ENCODE measurements around the gene TACSTD2. TPM values are rescaled to one million over a fixed set of nuclear protein-coding genes. Genes with fewer than 3 reads are reported as not detected.
"Not testable (repeated sequence)": the region's sequence is repeated elsewhere in the genome, so short reads cannot be mapped to it uniquely, and the experiment has no call there.

Gene TACSTD2
- total and polyA plus RNA-seq, 4 experiments from 2014 or later: not detected

- Mint-ChIP-seq H3K27ac (peak within 1 kb of the TSS; percentile 95 to 99 (median 99)), H3K27me3 (peaks cover 0 to 2% of the 10 kb centered on the region in 2 donors), H3K4me1 (peaks cover 19 to 35% (median 23%) of the 10 kb centered on the region in 4 donors), H3K36me3 (peaks cover 0 to 7% of the 10 kb centered on the region in 2 donors), H3K4me3 (peak within 1 kb of the TSS; percentile 93 to 99 (median 96)), H3K9me3 (no peaks in the 10 kb centered on the region)
- Histone ChIP-seq H3K4me3 (ENCODE audit: low read length in 2 of 2) (peak within 1 kb of the TSS; percentile 78 to 88), H3K9me3 (ENCODE audit: control insufficient read depth in 1 of 2, low read length in 2 of 2) (no peaks in the 10 kb centered on the region), H3K4me1 (ENCODE audit: insufficient read depth, low read length) (peaks cover 17% of the 10 kb centered on the region), H3K36me3 (ENCODE audit: insufficient read depth, low read length) (no peaks in the 10 kb centered on the region), H3K27ac (ENCODE audit: low read depth, low read length) (peak within 1 kb of the TSS; percentile 94), H3K27me3 (ENCODE audit: insufficient read depth, low read length) (no peaks in the 10 kb centered on the region)
- ChIA-PET POLR2A (ENCODE audit: partially characterized antibody) (interaction anchor here (0.5 to 1.7 kb wide), 11 partner anchors 11 to 1714 kb away, joined by 3 to 24 read pairs (median 3); partner anchors contain the start of gene JUN), CTCF (ENCODE audit: partially characterized antibody) (interaction anchor here (1.3 to 6.1 kb wide), 8 partner anchors 8 to 1715 kb away, joined by 3 to 121 read pairs (median 6); no protein-coding TSS in a partner anchor)
- intact Hi-C loops (cut with micrococcal nuclease): loop anchor here (1.0 to 5.0 kb wide), 7 partner anchors 30 to 1268 kb away; partner anchors contain the start of genes FGGY, HOOK1, JUN and MYSM1
- peak; percentile 96 to 98 (median 97) for DNase-seq
Observed at GRCh38 chr1:58546520-58547308, 30.3 kb downstream of the TACSTD2 start, which contains the start of gene OMA1. OMA1 (minus strand) TSS chr1:58546726; CDS start chr1:58539294, 7,432 bp downstream.

DNA sequence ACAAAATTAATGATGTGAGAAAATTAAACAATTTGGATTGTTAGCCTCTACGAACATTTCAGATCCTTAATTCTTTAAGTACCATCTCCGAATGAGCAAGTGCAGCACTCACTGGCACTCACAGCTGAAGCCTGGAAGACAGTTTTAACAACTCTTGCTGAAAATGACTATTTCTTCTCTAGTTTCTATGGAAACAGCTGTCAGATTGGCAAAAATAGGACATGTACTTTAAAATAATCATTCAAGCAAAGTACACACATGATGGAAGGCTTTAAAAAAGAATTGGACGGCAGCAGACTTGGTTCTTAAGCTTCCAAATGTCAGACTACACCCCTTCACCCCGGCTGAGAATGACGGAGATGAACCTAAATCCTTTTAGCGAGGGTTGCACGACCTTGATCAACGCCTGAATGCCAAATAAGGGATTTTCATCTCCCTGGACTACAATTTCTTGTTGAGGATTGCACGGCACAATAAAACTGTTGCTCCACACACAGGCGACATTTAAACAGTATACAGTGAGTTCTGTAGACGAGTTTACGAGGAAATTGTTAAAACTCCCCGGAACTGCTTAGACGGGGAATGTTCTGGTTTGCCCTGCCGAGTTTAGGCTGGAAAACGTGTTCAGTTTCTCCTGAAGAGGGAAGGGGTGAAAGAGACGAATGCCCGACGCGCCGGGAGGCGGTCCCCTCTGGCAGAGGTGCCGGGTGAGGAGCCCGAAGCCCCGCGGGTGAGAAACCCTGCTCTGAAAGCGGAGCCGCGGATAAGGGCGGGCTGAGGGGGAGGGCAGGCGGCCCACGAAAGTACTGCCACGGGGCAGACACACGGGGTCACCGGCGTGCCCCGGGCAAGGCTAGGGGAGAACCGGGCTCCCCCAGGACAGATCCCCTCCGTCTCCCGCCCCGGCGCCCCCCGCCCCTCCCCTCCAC, 31.2 kb downstream of the TACSTD2 start:
- ChIA-PET CTCF (ENCODE audit: partially characterized antibody) (interaction anchor here (1.3 to 6.1 kb wide), 8 partner anchors 8 to 1714 kb away, joined by 3 to 121 read pairs (median 6); no protein-coding TSS in a partner anchor), POLR2A (ENCODE audit: partially characterized antibody) (interaction anchor here (1.0 to 1.7 kb wide), 7 partner anchors 10 to 1268 kb away, joined by 3 to 24 read pairs (median 4); partner anchors contain the start of gene JUN)
- Mint-ChIP-seq H3K27ac (peak overlapping the region; percentile 95 to 99 (median 99)), H3K4me1 (peaks cover 19 to 35% (median 23%) of the 10 kb centered on the region in 4 donors), H3K4me3 (peak overlapping the region; percentile 93 to 96 (median 95)), H3K9me3 (no peaks in the 10 kb centered on the region), H3K27me3 (no peaks in the 10 kb centered on the region), H3K36me3 (peaks cover 0 to 7% of the 10 kb centered on the region in 2 donors)
- intact Hi-C loops (cut with micrococcal nuclease): loop anchor here (1.0 to 5.0 kb wide), 7 partner anchors 30 to 1268 kb away; partner anchors contain the start of genes FGGY, HOOK1, JUN and MYSM1
- Histone ChIP-seq H3K27ac (ENCODE audit: low read depth, low read length) (peak overlapping the region; percentile 94), H3K4me3 (ENCODE audit: low read length in 2 of 2) (peak overlapping the region; percentile 78 to 88), H3K4me1 (ENCODE audit: insufficient read depth, low read length) (peaks cover 17% of the 10 kb centered on the region), H3K9me3 (ENCODE audit: control insufficient read depth in 1 of 2, low read length in 2 of 2) (no peaks in the 10 kb centered on the region), H3K36me3 (ENCODE audit: insufficient read depth, low read length) (no peaks in the 10 kb centered on the region), H3K27me3 (ENCODE audit: insufficient read depth, low read length) (no peaks in the 10 kb centered on the region)
- peak; percentile 81 to 90 (median 83) for DNase-seq

- Histone ChIP-seq H3K4me3 (ENCODE audit: low read length in 2 of 2) (no peak overlapping the region), H3K36me3 (ENCODE audit: insufficient read depth, low read length) (no peaks in the 10 kb centered on the region), H3K9me3 (ENCODE audit: control insufficient read depth in 1 of 2, low read length in 2 of 2) (no peaks in the 10 kb centered on the region), H3K4me1 (ENCODE audit: insufficient read depth, low read length) (peaks cover 17% of the 10 kb centered on the region), H3K27ac (ENCODE audit: low read depth, low read length) (no peak overlapping the region), H3K27me3 (ENCODE audit: insufficient read depth, low read length) (no peaks in the 10 kb centered on the region)
- Mint-ChIP-seq H3K4me3 (no peak overlapping the region), H3K9me3 (no peaks in the 10 kb centered on the region), H3K27me3 (no peaks in the 10 kb centered on the region), H3K27ac (peak overlapping the region in 1 of 7 donors; percentile 43), H3K4me1 (peaks cover 19 to 35% (median 26%) of the 10 kb centered on the region in 4 donors), H3K36me3 (peaks cover 0 to 9% of the 10 kb centered on the region in 2 donors)
- POLR2A ChIA-PET (ENCODE audit: partially characterized antibody): no interaction called here
- DNase-seq: no peak
- intact Hi-C loops (cut with micrococcal nuclease): no loop called here
- CTCF ChIA-PET (ENCODE audit: partially characterized antibody): interaction anchor here (1.6 to 5.8 kb wide), 2 partner anchors 26 to 109 kb away, joined by 4 to 33 read pairs; no protein-coding TSS in a partner anchor
Observed at GRCh38 chr1:58543260-58543659, 33.8 kb downstream of the TACSTD2 start.

DNA sequence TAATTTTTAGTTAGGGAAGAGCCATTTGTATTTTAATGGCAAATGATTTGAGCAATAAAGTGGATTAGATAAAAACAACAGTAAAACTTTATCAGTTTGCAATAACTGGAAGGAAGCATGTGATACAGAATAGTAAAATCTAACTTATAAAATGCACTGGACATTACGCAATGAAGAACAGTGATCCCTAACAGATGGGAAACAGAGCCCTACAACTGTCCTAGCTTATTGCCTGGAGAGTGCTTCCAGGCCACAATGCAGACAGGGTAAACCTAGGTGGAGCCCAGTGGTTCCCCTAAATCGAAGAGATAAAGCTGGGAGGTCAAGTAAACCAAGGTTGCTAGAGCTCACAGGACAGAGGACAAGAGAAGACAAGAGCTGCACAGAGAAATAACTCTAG, 37.5 kb downstream of the TACSTD2 start:
- H3K9me3 Mint-ChIP-seq: no peaks in the 10 kb centered on the region
- Histone ChIP-seq H3K9me3 (ENCODE audit: control insufficient read depth in 1 of 2, low read length in 2 of 2) (no peaks in the 10 kb centered on the region), H3K27ac (ENCODE audit: low read depth, low read length) (no peak overlapping the region), H3K36me3 (ENCODE audit: insufficient read depth, low read length) (no peaks in the 10 kb centered on the region), H3K4me1 (ENCODE audit: insufficient read depth, low read length) (no peaks in the 10 kb centered on the region), H3K27me3 (ENCODE audit: insufficient read depth, low read length) (no peaks in the 10 kb centered on the region), H3K4me3 (ENCODE audit: low read length in 2 of 2) (no peak overlapping the region)
- ChIA-PET POLR2A (ENCODE audit: partially characterized antibody) (no interaction called here), CTCF (ENCODE audit: partially characterized antibody) (interaction anchor here (5.8 kb wide), 1 partner anchor 22 kb away, joined by 33 read pairs; no protein-coding TSS in a partner anchor)
- intact Hi-C loops (cut with micrococcal nuclease): no loop called here
- peaks cover 0 to 12% of the 10 kb centered on the region in 2 donors for H3K36me3 Mint-ChIP-seq
- no peak for DNase-seq
- no peak overlapping the region for H3K4me3 Mint-ChIP-seq
- peaks cover 2 to 13% (median 8%) of the 10 kb centered on the region in 4 donors for H3K4me1 Mint-ChIP-seq
- no peaks in the 10 kb centered on the region for H3K27me3 Mint-ChIP-seq
- no peak overlapping the region for H3K27ac Mint-ChIP-seq

DNA sequence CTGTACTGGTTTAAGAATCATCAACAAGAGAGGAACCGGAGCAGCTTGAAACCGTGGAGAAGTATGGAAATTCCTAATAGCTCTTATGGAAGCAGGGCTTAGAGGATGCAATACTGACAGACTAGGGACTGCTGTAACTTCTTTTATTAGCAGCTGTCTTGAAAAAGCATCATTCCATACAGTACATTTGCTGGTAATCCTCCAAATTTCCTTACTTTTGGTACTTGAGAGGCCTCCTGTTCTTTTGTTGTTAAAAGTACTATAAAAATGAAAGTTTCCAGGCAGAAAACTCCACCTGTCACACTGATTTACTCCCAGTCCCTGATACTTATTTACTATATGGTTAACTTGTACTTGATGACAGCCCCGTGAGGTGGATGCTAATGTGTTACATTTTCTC, 38.2 kb downstream of the TACSTD2 start:
- Histone ChIP-seq H3K36me3 (ENCODE audit: insufficient read depth, low read length) (no peaks in the 10 kb centered on the region), H3K4me3 (ENCODE audit: low read length in 2 of 2) (no peak overlapping the region), H3K27ac (ENCODE audit: low read depth, low read length) (no peak overlapping the region), H3K9me3 (ENCODE audit: control insufficient read depth in 1 of 2, low read length in 2 of 2) (no peaks in the 10 kb centered on the region), H3K4me1 (ENCODE audit: insufficient read depth, low read length) (no peaks in the 10 kb centered on the region), H3K27me3 (ENCODE audit: insufficient read depth, low read length) (no peaks in the 10 kb centered on the region)
- ChIA-PET POLR2A (ENCODE audit: partially characterized antibody) (no interaction called here), CTCF (ENCODE audit: partially characterized antibody) (interaction anchor here (0.7 to 5.8 kb wide), 3 partner anchors 8 to 22 kb away, joined by 3 to 33 read pairs (median 8); partner anchors contain the start of gene OMA1)
- Mint-ChIP-seq H3K4me1 (peaks cover 2 to 8% (median 7%) of the 10 kb centered on the region in 4 donors), H3K27ac (peak overlapping the region in 1 of 7 donors; percentile 21), H3K27me3 (no peaks in the 10 kb centered on the region), H3K36me3 (peaks cover 0 to 12% of the 10 kb centered on the region in 2 donors), H3K9me3 (no peaks in the 10 kb centered on the region), H3K4me3 (no peak overlapping the region)
- intact Hi-C loops (cut with micrococcal nuclease): no loop called here
- no peak for DNase-seq

GRCh38 chr1:58531842-58532241, 45.2 kb downstream of the TACSTD2 start:
- intact Hi-C loops (cut with micrococcal nuclease); H3K27ac Mint-ChIP-seq; H3K9me3 Mint-ChIP-seq; CTCF ChIA-PET (ENCODE audit: partially characterized antibody); DNase-seq; H3K27me3 ChIP-seq (ENCODE audit: insufficient read depth, low read length); H3K27me3 Mint-ChIP-seq; H3K9me3 ChIP-seq (ENCODE audit: control insufficient read depth in 1 of 2, low read length in 2 of 2); H3K4me3 ChIP-seq (ENCODE audit: low read length in 2 of 2); POLR2A ChIA-PET (ENCODE audit: partially characterized antibody); H3K4me3 Mint-ChIP-seq; H3K4me1 ChIP-seq (ENCODE audit: insufficient read depth, low read length); H3K4me1 Mint-ChIP-seq; H3K27ac ChIP-seq (ENCODE audit: low read depth, low read length); H3K36me3 ChIP-seq (ENCODE audit: insufficient read depth, low read length): not testable (repeated sequence)
- peaks cover 8 to 32% of the 10 kb centered on the region in 2 donors for H3K36me3 Mint-ChIP-seq

All from CD4-positive, alpha-beta memory T cell (primary cell).